ENCODE results near the gene SOCS1.
"Not testable (repeated sequence)": the region's sequence is repeated elsewhere in the genome, so short reads cannot be mapped to it uniquely, and the experiment has no call there.

Gene SOCS1

DNA sequence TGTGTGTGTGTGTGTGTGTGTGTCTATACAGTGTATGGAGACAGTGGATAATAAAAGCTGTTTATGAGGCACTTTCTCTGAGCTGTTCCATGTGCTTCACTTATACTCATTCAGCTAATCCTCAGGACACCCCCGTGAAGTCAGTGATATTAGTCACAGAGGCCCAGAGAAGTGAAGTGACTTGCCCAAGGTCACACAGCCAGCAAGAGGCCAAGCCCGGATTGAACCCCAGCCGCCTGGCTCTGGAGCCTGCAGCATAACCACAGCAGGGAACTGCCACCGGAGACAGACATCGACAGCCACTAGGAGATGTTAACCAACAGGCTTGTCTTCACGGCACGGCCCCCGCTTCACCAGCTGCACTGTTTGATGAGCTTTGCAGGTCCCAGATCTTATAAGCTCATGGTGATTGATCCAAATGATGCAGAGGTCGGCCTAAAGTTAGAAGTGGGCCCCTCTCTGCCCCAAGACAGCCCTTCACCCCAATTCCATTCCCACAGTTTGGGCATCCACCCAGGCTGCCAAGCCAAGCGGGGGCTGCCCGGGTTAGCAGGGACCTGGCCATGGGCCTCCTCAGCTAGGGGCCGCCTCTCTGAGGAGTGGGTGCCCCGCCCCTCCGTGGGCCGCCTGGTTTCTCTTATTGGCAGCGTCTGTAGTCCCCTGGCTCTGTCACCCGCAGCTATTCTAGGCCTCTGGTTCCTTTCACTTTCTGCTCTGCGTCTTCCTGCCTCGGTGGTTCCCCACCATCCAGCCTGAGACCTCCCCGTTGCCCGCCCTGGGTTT lies 30.9 kb downstream of the SOCS1 start:
- DNase-seq (ENCODE audit: low spot score): no peak

DNA sequence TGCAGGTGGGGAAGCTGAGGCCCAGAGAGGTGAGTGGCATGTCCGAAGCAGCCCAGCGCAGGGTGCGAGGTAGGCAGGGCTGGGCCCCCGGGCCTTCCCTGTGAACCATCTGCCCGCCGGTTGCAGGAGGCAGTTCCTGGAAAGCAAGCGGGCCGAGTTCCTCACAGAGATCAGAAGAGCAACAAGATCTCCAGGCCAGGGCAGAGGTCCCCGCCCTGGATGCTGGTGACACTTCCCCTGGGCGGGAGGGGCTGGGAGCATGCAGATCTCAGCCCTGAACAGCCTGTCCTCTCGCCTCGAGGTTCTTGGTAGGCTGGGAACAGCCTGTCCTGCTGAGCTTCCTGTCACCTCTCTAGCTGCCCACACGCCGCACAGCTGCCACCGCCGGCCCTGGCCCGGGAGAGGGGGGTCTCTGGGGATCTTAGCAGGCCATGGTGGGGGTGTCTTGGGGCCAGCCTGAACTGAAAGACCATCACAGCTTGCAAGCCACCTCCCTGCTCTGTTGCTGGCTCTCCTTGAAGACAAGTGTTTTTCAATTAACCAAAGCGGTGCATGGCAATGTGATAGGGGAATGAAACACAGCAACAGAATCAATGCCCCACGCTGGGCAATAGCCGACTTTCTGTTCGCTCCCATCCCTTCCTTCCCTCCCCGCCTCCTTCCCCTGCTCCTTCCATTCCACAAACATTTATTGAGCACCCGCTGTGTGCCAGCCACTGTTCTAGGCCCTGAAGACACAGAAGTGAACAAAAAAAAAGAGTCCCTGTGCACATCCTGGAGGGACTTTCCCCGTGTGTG lies 31.7 kb downstream of the SOCS1 start:
- no peak for DNase-seq (ENCODE audit: low spot score)

DNA sequence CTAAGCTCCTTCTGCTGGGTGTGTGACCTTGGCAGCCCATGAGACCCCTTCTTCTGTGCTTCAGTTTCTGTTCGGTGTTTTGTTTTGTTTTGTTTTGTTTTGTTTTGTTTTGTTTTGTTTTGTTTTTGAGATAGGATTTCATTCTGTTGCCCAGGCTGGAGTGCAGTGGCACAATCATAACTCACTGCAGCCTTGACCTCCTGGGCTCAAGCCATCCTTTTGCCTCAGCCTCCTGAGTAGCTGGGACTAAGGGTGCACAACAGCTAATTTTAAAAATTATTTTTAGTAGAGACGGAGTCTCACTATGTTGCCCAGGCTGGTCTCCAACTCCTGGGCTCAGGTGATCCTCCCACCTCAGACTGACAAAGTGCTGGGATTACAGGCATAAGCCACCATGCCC lies 35.5 kb downstream of the SOCS1 start:
- not testable (repeated sequence) for DNase-seq (ENCODE audit: low spot score)

DNA sequence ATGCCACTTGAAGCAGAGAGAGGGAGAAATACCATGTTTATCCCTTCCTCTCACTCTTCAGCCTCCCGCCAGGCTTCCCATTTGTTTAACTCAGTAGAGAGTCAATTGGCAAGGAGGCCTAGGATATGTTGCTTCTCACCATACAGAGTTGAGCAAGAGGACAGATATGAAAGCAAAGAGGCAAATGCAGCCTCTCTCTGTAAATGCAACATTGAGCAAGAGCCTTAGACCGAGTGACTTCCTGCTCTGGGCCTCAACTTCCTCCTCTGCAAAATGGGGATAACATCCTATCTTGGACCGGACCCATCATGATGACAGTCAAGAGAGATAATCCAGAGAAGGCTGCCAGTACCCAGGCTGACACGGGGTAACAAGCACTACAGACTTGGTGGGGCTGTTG lies 36.8 kb downstream of the SOCS1 start:
- no peak for DNase-seq (ENCODE audit: low spot score)

DNA sequence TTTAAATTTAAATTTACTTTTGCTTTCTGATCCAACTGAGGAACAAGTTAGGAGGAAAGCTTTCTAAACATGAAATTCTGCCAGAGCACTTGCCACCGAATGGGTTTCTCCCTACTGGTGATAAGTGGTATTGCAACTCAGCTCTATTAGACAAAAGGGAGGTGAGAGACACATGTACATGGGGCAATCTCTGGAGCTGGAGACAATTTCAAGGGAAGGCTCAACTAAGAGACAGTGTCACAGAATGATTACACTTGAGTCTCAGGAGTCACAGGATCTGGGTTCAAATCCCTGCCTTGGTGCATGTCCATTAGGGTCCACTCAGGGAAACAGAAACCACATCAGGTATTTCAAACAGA lies 37.4 kb downstream of the SOCS1 start:
- no peak for DNase-seq (ENCODE audit: low spot score)

DNA sequence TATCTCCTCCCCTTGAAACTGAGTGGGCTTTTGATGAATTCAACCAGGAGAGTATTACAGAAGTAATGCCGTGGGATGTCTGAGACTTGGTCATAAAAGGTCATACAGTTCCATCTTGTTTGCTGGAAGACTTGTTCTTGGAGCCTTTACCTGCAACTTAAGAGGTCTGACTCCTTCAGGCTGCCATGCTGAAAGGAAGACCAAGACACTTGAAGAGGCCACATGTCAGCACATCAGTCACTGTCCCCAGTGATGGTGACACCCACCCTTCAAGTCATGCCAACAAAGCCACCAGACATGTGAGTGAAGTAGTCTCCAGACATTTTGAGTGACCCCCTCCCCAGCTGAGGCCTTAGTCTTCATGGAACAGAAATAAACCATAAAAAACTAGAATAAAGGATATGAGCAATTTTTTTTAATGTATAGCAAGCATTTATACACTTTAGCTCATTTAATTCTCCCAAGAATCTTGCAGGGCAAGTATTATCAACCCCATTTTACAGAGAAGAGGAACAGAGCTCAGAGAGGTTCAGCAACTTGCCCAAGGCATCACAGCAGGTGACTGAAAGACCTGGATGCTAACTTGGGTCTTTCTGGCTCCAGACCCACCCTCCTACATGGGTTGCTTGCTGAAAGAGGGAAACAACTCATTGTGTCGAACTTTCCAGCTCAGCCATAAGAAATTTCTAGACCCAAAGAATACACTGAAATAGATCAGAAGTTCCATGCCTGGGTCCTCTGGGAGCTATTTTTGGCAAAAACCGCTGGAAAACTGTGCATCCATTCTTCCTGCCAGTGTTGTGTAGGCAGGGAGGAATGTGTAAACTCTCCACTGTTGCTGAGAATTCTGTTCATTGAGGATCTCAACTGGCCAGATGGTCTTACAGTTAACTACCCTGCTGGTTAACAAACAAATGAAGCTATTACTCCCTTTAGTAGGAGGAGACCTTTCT lies 38.1 kb downstream of the SOCS1 start:
- DNase-seq (ENCODE audit: low spot score): no peak

DNA sequence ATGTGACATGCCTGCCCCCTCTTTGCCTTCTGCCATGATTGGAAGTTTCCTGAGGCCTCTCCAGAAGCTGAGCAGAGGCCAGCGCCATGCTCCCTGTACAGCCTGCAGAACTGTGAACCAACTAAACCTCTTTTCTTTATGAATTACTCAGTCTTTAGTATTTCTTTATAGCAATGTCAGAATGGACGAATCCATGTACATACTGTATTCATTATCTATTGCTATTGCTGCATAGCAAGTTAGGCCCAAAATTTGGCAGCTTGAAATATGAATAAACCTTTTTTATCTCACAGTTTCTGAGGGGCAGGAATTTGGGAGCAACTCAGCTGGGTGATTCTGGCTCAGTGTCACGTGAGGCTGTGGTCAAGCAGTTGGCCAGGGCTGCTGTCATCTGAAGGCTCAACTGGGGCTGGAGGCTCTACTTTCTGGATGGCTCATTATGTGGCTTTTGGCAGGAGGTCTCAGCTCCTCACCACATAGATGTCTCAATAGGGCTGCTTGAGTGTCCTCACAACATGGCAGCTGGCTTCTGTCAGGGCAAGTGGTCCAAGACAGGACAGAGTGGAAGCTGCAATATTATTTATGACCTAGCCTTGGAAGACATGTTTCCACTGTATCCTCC lies 40.0 kb downstream of the SOCS1 start:
- no peak for DNase-seq (ENCODE audit: low spot score)

DNA sequence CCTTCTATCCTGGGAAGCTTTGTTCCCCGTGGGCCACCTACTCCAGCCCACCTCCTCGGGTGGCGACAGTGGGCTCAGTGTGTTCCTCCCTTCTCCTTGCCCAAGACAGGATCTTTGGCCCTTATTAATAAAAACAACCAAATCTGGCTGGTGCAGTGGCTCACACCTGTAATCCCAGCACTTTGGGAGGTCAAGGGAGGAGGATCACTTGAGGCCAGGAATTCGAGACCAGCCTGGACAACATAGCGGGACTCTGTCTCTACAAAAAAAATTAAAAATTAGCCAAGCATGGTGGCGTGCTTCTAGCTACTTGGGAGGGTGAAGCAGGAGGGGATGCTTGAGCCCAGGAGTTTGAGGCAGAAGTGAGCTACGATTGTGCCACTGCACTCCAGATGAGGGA lies 42.2 kb downstream of the SOCS1 start:
- no peak for DNase-seq (ENCODE audit: low spot score)

DNA sequence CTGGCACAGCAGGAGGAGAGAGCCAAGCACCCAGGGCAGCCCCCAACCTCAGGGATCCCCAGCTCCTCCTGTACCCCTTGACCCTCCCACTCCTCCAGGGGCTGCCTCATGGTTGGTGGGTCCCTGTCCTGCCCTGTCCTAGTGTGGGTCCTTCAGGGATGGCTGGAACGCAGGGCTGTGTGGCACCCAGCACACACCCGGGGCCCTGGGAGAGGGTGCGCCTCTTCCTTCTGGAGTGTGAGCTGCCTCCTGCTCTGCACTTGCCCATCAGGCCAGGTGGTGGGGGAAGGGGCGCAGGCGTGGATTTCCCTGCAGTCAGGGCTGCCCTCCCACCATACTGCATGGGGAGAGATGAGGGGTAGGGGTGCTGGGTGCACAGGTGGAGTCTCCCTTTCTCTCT lies 42.6 kb downstream of the SOCS1 start:
- no peak for DNase-seq (ENCODE audit: low spot score)

DNA sequence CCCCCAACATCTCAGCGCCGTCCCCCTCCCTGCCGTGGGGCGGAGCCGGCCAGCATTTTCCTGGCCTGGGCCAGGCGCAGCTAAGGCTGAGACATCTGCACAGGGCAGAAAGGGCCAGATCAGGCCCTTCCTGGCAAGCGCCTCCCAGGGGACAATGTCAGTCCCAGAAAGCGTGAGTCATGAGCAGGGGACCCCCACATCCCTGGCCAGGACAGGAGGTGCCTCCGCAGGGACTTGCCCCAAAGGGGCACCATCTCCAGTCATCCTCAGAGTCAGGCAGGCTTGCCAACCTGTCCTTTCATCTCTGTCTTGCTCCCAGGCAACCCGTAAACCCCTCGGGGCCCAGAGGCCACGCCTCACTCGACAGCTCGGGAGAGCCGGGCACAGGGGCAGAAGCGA lies 43.2 kb downstream of the SOCS1 start:
- DNase-seq (ENCODE audit: low spot score): no peak

DNA sequence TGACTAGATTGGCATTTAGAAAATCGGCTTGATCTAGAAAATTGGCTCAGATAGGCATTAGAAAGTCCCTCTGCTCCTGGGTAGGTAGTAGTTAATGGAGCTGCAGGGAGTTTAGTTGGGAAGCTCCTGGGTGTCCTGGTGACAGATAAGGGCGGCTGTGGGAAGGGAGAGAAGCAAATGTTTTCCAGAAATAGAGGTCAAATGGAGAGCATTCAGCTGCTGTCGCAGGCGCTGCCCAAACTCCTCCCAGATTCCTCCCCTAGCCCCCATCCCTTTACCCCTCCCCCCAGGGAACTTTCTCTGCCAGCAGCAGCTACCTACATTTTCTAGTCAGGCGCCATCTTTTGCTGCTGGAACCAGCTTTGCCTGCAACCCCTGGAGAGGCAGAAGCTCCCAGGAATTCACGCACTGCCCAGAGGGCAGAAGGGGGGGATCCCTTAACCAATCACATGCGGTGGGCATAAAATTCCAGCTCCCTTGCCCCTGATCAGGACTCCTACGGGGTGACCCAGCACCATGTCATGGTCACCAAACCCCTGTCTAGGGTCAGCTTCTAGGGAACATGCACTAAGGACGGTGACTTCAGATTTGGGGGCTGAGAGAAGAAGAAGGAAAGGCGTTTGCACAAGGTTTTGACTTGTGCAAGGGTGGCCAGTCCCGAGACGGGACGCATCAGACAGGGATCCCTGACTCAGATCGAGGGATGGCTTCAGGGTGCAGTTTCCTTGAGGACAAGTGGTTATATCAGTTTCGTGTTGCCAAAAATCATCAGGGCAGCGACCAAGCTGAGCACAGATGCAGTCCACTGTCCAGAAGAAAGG lies 43.8 kb downstream of the SOCS1 start:
- DNase-seq (ENCODE audit: low spot score): no peak

DNA sequence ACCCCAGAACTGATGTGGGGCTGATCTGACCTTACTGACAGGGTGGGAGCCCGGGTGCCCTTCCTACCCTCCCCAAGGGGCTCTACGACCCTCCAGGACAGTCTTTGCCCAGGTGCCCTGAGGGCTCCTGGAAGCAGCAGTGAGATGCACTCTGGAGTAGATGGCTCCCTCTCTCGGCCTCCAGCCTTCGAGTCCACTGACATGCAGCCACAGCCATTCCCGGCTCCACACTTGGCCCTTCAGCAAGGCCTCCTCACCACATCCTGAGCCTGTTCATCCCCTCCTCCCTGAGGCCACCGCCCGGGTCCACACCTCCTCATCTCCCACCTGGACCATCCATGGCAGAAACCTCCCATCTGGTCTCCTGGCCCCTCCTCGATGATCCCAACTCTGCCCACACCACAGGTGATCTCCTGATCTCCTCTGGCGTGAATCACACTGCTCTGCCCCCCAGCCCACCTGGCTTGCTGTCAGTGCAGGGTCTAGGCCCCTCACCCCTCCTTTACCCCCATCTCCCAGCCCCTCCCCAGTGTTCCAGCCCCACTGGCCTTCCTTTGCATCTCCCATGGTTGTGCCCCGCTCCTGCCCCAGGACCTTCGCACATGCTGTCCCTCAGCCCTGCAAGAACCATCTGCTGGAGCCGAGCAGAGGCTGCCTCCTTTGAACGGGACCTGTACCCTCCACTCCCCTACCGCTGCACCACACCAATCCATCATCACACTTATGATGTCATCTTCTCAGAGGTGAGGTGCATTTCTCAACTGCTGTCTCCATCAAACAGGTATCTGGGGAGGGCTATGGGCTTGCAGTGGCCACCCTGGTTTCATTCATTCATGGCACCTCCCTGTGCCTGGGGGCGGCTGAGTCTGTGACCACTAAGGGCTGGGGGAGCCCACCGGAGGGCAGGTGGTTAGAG lies 44.7 kb downstream of the SOCS1 start:
- no peak for DNase-seq (ENCODE audit: low spot score)

DNA sequence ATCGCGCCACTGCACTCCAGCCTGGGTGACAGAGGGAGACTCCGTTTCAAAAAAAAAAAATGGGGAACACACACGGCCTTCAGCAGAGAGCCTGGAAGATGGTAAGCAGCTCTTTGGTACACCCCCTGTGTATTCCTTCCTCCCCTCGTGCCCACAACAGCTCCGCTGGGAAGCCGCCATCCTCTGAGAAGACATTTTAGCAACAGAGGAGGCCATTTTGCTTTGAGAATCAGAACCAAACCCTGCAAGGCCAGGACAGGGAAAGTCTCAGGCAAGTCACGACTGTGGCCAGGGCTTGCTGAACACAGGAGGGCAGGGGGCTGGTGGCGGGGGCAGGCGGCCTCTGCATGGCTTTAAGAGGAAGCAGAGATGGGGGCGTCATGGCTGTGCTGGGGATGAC lies 45.7 kb downstream of the SOCS1 start:
- no peak for DNase-seq (ENCODE audit: low spot score)

DNA sequence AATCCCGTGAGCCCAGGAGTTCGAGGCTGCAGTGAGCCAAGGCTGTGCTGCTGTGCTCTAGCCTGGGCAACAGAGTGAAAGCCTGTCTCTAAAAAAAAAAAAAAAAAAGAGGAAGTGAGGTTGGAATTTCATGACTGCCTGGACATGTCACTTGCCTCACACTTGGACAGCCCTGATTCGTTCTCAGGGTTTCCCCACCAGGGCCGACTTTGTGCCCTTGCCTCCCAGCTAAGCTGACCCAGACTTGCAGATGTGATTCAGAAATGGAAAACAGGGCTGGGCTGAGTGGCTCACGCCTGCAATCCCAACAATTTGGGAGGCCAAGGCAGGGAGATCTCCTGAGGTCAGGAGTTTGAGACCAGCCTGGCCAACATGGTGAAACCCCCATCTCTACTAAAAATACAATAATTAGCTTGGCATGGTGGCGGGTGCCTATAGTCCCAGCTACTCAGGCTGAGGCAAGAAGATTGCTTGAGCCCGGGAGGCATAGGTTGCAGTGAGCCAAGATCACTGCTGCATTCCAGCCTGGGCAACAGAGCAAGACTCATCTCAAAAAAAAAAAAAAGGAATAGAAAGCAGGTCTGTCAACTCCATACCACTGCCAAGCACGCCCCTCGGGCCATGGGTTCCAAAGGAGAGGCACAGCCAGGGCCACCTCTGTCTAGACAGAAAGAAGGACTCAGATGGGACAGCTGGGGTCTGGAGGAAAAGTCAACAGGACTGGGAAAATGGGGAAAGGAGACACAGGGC lies 46.9 kb downstream of the SOCS1 start:
- no peak for DNase-seq (ENCODE audit: low spot score)

DNA sequence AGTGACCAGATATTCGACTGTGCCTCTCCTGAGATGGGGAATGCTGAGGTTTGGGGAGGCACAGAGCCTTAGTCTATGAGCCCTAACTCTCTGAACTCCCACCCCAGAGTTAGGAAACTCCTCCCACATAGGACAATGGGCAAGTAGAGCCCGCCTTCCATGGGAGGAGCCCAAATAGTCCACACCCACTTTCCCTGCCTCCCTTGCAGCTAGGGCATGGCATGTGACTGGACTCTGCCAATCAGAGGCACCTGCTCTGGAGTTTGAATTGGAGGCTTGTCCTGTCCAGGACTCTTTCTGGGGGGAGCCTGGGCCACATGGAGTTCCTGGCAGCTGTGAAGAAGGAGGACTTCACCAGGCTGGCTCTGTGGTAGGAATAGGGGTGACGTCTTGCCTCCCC lies 48.4 kb downstream of the SOCS1 start:
- no peak for DNase-seq (ENCODE audit: low spot score)

DNA sequence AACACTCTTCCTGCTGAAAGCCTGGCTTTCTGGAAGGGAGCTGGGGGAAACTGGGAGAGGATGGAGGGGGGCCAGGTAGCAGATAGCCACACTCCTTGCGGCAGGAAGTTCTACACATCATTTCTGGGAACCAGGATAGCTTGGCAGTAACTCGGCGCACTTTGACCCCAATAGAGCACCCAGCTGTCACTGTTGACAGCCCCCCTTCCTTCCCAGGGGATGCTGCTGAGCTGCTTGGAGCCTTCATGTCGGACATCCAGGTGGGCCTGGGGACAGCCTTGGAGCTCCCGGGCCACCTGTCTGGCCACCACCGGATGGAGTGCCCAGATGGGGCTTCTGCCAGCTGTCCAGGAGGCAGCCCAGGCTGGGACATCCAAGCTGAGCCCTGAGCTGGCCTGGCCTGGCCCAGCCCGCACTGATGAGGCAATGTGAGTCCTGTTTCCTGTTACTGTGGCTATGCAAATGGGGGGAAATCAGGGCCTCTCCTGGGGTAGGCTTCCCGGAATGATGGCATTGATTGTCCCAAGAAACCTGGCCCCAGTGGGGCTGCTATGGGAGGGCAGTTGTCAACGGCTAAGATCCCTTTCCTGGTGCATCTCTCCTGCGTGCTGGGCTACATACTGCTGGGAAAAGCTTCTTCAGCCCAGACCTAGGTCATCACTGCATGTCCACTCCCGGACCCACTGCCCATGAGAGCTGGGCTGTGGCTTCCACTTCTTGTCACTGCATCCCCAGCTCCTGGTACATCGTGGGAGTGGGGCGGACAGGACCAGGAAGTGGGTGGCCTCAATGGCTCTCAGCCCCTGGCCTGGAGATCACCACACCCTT lies 50.0 kb downstream of the SOCS1 start:
- DNase-seq (ENCODE audit: low spot score): no peak

DNA sequence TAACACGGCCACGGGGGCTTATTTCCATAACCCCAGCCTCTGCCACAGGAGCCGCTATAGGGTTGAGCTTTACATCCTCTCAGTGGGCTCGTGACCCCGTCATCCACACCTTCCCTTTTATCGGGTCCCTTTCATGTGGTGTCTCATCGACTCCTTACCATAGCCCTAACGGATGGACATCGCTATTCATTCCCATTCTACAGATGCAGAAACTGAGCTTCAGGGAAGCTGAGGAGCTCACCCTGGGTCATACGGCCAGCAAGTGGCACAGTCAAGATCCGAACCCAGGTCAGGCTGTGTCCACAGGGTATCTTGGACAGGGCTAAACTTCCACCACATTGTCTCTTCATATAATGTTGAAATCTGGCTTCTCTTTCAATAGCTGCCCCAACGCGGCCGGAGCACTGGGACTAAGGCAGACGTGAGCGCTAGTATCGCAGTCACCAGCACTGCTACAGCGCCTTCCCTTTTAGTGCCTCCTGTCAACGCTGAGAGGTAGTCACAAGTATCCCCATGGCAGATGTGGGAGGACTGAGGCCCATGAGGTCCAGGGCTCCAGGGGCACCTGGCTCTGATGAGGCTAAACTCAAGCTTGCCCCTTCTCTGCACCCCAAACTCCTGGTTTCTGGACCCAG lies 50.8 kb downstream of the SOCS1 start:
- DNase-seq (ENCODE audit: low spot score): no peak

DNA sequence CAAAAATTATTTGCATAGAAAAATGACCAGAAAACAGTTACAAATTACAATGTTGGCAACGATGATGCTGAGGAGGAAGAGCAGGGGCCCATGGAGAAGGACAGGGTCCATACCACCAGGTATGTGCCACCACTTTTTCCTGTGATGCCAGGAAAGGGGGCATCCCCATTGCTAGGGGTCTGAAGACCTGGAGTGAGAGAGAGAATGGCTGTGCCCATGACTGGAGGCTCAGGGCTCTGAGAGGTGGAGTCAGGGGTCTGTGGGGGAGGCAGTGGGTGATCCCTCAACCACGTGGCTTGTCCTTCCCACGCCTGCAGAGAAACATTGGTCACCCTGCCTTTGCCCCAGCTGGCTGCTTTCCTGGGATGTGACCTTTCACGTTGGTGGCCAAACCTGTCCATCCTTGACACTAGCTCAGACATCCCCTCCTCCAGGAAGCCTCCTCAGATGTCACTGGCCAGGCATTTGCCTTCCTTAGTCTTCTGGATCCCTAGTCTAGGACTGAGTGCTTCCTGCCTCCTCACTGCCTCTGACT lies 51.4 kb downstream of the SOCS1 start:
- DNase-seq (ENCODE audit: low spot score): no peak

Data from RKO (cell line).